ENCODE results near the gene ACTG2.

GRCh38 chr2:73969356-73969755 is 76.5 kb downstream of the ACTG2 start:
- TF ChIP-seq ZNF592 (IDR thresholded peaks at IDR 0.05): no peak
- no peak for TF ChIP-seq POLR2A (IDR thresholded peaks at IDR 0.05; ENCODE audit: low read depth, low read length)
- no peak for TF ChIP-seq JUND (IDR thresholded peaks at IDR 0.05; ENCODE audit: low read depth, low read length)
- TF ChIP-seq CEBPZ (IDR thresholded peaks at IDR 0.05; ENCODE audit: low read depth, low read length): no peak
- no peak for TF ChIP-seq CTCF (IDR thresholded peaks at IDR 0.05 in 2 of 3, conservative IDR thresholded peaks at IDR 0.05 in 1 of 3; ENCODE audit: control insufficient read depth in 2 of 3, extremely low read depth in 1 of 3, insufficient read depth in 1 of 3, low read depth in 3 of 3, low read length in 3 of 3)
- TF ChIP-seq NFIC (IDR thresholded peaks at IDR 0.05; ENCODE audit: low read depth, low read length): no peak
- no peak for TF ChIP-seq ZNF274 (IDR thresholded peaks at IDR 0.05; ENCODE audit: insufficient read depth, insufficient read length)
- TF ChIP-seq MXI1 (IDR thresholded peaks at IDR 0.05; ENCODE audit: low read depth, low read length): no peak
- TF ChIP-seq YY1 (IDR thresholded peaks at IDR 0.05; ENCODE audit: low read depth, low read length): no peak
- TF ChIP-seq GABPA (IDR thresholded peaks at IDR 0.05; ENCODE audit: low read depth): no peak
